HUDEP-2 (cell line): ENCODE results near the gene SLC9A7.
A peak's percentile ranks its signal among the peaks of the same experiment; 100 is the strongest.
"Not testable (repeated sequence)": the region's sequence is repeated elsewhere in the genome, so short reads cannot be mapped to it uniquely, and the experiment has no call there.

Source experiments
- DNase-seq, 76 experiments: peaks; one replicate each; lab custom pipeline; 2025; ENCODE audit not compliant: unreplicated experiment in 76 of 76; lab: John Stamatoyannopoulos, UW

SLC9A7 gene

DNA sequence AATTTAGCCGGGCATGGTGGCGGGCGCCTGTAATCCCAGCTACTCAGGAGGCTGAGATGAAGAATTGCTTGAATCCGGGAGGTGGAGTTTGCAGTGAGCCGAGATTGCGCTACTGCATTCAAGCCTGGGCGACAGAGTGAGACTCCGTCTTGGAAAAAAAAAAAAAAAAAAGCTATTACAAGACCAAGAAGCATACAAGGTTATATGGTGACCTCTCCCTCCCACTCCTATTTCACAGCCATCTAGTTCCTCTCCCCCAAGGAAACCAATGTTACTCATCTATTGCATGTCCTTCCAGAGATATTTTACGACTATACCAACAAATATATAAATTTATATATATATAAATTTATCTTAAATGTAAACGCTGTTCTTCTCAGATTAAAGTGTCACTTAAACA, 3.2 kb downstream of the SLC9A7 start:
- no peak for DNase-seq

DNA sequence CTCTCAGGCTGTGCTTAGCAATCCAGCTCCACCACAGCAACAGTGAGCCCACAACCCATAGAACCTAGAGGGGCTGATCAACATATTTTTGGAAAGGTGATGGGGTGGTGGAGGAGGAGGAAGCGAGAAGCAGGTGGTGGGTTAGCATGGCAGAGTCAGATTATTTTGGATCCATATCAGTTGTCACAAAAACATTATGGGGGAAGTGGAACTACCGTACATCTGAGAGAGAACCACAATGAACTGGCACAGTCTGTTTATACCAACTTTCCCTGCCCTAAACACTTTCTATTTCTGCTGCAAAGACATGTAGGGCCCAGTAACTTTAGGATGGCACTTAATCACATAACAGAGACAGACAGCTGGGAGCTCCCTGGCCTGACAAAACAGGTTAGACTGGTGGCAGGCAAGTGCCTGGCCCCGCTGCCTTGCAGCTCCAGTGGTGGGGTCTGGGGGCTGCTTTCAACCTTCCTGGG, 4.3 kb downstream of the SLC9A7 start:
- peak in 1 of 76 experiments; percentile 0 for DNase-seq

DNA sequence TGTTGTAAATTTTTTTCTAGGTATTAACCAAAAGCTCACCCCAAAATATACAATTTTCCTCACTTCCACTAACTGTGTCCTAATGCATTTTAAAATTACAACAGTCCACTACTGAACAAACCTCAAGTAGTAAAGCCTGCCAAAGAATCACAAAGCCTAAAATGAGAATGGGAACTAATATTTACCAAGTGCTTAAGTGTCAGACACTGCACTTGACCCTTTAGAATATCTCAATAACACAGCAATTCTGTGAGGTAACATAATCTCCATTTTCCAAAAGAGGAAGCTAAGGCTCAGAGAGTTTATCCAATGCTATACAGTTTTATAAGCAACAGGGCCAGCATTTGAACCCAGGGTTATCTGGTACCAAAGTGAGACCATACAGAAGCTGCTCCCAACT, 4.9 kb downstream of the SLC9A7 start:
- DNase-seq: no peak

- no peak for DNase-seq
These were observed 8.0 kb downstream of the SLC9A7 start for GRCh38 chrX:46750889-46751288.

DNA sequence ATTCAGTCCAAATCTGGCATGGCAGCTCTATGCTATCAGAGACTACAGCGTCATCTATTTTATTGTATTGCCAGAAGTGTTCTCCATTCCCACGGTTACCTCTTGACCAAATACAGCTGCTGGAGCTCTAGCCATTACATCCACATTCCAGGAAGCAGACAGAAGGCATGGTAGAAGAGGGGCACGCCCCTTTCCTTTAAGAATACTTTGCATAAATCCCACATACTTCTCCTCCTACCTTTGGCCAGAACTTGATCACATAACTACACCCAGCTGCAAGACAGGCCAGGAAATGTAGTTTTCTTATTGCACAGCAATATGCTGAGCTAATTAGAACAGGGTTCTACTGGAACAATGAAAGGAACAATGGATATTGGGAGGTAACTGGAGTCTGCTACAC, 14.9 kb downstream of the SLC9A7 start:
- DNase-seq: no peak

GRCh38 chrX:46743046-46743445, 15.9 kb downstream of the SLC9A7 start:
- DNase-seq: peak in 2 of 76 experiments; percentile 0 to 2

- DNase-seq: no peak
These were observed 19.2 kb downstream of the SLC9A7 start for GRCh38 chrX:46739736-46740135.

DNA sequence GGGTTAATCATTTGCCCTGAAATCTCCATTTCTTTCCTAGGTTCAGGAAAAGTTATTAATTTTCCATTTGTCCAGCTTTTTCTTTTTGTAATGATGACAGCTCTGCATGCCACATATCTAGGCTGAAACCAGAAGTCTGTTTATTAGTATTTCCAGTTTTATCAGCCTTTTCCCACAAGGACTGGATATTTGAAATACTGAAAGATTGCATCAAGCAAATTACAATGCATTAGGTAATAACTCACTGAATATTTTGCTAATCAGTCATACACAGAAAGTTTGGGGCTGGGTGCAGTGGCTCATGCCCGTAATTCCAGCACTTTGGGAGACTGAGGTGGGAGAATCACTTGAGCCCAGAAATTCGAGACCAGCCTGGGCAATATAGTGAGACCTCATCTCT, 21.5 kb downstream of the SLC9A7 start:
- DNase-seq: no peak

DNA sequence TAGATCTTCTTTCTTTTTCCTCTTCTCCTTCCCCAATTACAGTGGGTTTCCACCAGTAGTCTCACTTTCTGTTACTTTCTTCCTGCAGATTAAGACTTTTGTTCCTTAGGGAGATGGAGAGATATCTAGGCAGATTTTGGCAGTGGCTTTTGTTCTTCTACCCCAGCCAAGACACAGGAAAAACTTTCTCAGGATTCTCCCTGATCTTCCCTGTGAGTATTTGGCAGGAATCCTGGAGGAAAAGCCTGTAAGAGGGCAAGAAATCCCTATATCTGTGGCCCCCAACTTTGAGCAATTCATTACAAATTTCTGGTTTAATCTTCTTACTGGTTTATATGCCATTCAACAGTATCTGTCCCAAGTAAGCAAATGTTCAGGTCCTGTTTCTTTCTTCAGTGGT, 21.9 kb downstream of the SLC9A7 start:
- no peak for DNase-seq

DNA sequence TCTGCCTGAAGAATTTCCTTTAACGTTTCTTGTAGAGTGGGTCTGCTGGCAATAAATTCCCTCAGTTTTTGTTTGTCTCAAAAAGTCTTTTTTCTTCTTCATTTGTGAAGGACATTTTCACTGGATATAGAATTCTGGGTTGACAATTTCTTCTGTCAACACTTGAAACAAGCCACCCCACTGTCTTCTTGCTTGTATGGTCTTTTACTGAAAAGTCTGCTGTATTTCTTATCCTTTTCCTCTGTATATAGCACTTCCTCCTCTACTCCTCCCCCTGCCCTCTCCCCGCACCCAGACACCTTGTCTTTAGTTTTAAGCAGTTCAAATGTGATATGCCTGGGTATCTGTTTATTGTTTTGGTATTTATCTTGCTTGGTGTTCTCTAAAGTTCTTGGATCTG, 23.3 kb downstream of the SLC9A7 start:
- DNase-seq: no peak

GRCh38 chrX:46733226-46733625, 25.7 kb downstream of the SLC9A7 start:
- DNase-seq: no peak

DNA sequence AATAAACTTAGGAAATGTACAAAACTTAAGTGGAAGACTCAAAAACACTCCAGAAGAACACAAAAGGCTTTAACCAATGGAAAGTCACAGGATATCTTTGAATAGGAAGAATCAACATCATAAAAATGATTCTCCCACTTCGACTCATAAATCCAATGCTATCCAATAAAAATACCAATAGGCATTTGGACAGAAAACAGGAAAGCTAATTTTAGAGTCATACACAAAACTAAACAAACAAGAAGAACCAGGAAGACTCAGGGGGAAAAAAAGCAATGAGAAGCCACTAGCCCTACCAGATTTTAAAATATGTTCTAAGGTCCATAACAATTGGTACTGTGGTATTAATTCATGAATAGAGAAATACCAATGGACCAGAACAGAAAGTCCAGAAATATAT, 28.2 kb downstream of the SLC9A7 start:
- no peak for DNase-seq

- DNase-seq: no peak
These were observed 31.5 kb downstream of the SLC9A7 start for GRCh38 chrX:46727441-46727840.

DNA sequence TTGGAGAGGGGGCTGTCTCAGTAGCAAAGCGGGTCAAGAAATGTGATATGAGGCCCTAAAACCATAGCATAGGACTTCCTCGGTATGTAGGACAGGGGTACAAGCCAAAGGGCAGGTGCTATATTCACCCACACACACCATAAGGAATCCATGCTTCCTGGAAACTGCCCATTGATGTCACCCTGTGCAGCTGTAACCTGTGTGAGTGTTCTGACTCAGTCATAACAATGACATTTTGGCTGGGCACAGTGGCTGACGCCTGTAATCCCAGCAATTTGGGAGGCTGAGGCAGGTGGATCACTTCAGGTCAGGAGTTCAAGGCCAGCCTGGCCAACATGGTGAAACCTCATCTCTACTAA, 35.4 kb downstream of the SLC9A7 start:
- DNase-seq: not testable (repeated sequence)

- no peak for DNase-seq
These were observed 36.0 kb downstream of the SLC9A7 start for GRCh38 chrX:46722742-46723568.

DNA sequence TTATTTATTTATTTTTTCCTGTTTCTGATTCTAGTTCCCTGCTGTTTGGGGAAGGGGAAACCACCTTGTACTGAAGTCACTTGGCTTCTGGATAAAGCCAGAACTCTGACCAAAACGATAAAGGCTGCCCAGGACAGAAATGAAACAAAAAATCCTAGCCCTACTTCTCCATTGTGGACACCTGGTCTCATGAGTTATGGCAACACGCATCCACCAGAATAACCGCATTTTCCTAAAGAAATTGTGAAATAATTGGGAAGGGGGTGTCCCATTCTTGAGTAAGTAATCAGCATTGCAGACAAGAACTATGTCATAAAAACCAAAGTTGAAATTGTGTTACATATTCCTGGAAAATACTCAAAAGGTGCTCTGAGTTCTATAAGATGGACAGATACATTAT, 42.1 kb downstream of the SLC9A7 start:
- no peak for DNase-seq

DNA sequence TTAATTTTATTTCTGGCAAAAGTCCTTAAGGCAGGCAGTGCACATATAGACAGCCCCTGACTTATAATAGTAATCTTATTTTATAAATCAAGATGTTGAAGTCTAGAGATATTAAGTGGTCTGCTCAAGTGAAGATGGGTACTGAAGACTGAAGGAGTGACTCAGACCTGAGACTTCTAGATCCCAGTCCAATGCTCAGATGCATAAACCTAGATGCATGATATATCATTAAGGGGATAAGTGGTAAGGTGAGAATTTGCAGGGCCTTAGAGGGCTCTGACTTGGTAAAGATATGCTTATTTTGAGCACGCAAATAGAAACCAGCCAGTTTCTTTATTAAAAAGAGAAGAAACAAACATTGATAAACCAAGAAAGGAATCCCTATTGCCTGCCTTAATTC, 42.9 kb downstream of the SLC9A7 start:
- no peak for DNase-seq

GRCh38 chrX:46715530-46715929, 43.4 kb downstream of the SLC9A7 start:
- no peak for DNase-seq

DNA sequence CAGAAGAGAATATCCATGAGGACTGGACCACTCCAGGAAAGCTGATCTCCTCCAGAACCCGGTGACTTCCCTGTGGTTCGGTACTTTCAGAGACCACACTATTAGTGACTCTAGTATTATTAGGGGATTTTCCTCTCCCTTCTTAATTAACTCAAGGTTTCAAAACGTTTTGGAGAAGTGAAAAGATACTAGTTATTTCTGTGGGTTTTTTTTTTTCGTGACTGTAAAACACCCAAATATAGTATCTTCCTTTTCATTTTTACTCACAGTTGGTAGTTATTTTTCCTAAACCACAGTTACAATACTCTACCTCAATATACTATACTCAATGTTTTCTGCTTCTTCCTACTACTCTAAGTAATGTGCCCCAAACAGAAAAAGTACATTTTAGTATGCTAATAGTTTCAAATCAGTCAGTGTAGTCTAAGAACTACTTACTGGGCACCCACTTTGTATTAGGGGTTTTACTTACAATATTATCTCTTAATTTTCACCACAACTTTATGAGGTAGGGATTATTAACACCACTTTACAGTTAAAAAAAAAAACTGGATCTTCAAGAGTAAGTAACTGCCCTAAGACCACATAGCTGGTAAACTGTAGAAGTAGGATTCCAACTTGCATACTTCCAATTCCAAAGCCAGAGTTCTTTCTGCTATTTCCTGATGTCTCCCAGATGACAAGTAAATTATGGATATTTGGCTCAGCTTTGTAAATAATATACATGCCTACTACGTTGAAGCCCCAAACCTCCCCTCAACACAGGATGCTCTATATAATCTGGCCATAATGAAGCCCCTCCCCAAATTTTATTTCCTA, 45.0 kb downstream of the SLC9A7 start:
- no peak for DNase-seq

- DNase-seq: no peak
These were observed 46.2 kb downstream of the SLC9A7 start for GRCh38 chrX:46712764-46713163.

DNA sequence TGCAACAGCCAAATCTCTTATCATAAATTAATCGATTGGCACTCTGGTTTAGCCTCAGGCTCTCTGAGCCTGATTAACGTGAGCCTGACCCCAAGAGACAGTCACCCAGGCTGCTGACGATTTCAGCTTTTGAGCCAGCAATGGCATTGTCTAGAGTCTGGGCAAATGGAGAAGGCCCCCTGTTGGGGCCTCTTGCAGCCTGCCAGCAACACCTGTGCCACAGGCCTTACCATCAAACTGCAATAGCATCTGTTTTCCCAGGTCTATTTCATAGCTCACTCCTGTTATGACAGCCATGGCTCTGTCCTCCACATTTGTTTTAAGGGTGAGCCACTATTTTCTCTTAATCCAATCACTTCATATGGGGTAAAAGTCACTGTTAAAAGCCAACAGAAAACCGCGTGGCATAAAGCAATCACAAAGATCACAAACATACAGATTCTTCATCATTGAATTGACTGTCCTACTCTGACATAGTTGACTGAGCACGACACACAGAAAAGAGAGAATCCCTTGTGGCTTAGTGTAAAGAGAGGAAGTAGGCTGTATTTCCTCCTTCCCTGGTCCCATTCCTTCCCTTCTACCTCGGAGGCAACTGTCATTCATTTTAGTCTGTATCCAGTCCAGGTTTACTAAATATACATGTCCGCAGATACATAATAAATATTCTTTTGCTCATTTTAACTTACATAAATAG, 47.8 kb downstream of the SLC9A7 start:
- peak in 13 of 76 experiments; percentile 0 to 25 (median 5) for DNase-seq
